GM18858 (cell line): Measurements from ENCODE around the gene KLHL29.

Source experiments
- ATAC-seq: cut with Tn5 transposase; IDR thresholded peaks from one replicate; pipeline ENCODE4 v1.9.1; 2021; ENCODE audit not compliant: unreplicated experiment

Gene KLHL29

GRCh38 chr2:23544589-23545295, 159.8 kb downstream of the KLHL29 start:
- no peak for ATAC-seq

- no peak for ATAC-seq
Measured at GRCh38 chr2:23545396-23545795, 160.4 kb downstream of the KLHL29 start.

- ATAC-seq, result no peak
Measured at GRCh38 chr2:23545811-23546210, 160.8 kb downstream of the KLHL29 start.

GRCh38 chr2:23546913-23547312, 161.9 kb downstream of the KLHL29 start:
- no peak for ATAC-seq

GRCh38 chr2:23547725-23548124, 162.7 kb downstream of the KLHL29 start:
- no peak for ATAC-seq

GRCh38 chr2:23548143-23548769, 163.3 kb downstream of the KLHL29 start:
- ATAC-seq, result no peak

GRCh38 chr2:23549051-23549450, 164.1 kb downstream of the KLHL29 start:
- ATAC-seq, result no peak

- ATAC-seq, result no peak
Measured at GRCh38 chr2:23549821-23550530, 165.0 kb downstream of the KLHL29 start.

GRCh38 chr2:23550553-23550952, 165.6 kb downstream of the KLHL29 start:
- ATAC-seq, result no peak

GRCh38 chr2:23551875-23552274, 166.9 kb downstream of the KLHL29 start:
- no peak for ATAC-seq

- no peak for ATAC-seq
Measured at GRCh38 chr2:23553561-23553960, 168.6 kb downstream of the KLHL29 start.

- ATAC-seq, result no peak
Measured at GRCh38 chr2:23554054-23554697, 169.2 kb downstream of the KLHL29 start.

GRCh38 chr2:23555944-23556343, 171.0 kb downstream of the KLHL29 start:
- no peak for ATAC-seq

GRCh38 chr2:23556929-23557328, 171.9 kb downstream of the KLHL29 start:
- no peak for ATAC-seq

GRCh38 chr2:23557455-23557854, 172.5 kb downstream of the KLHL29 start:
- ATAC-seq, result no peak

GRCh38 chr2:23559561-23560239, 174.7 kb downstream of the KLHL29 start:
- ATAC-seq, result no peak

GRCh38 chr2:23561088-23561487, 176.1 kb downstream of the KLHL29 start:
- no peak for ATAC-seq

GRCh38 chr2:23561544-23561943, 176.6 kb downstream of the KLHL29 start:
- no peak for ATAC-seq

- no peak for ATAC-seq
Measured at GRCh38 chr2:23562143-23562542, 177.2 kb downstream of the KLHL29 start.

- ATAC-seq, result no peak
Measured at GRCh38 chr2:23563151-23563550, 178.2 kb downstream of the KLHL29 start.
